Trophoblast cell (in vitro differentiated cells and primary cell): ENCODE data around the gene LRRC40.

Experiments used
- DNase-seq, 2 donors: peaks; one replicate each; pipeline ENCODE4 v3.0.0-alpha.2; 2016
- H2AFZ ChIP-seq: 2 replicates; pipeline ENCODE4 v1.6.1; 2013; ENCODE audit warnings: low read length, moderate library complexity, mild to moderate bottlenecking; ENCODE audit not compliant: insufficient read depth, poor library complexity
- H2AK5ac ChIP-seq: 2 replicates; pipeline ENCODE4 v1.6.1; 2013; ENCODE audit warnings: mild to moderate bottlenecking, low read length
- H2BK120ac ChIP-seq: 2 replicates; pipeline ENCODE4 v1.6.1; 2013; ENCODE audit warnings: low read length, mild to moderate bottlenecking, moderate library complexity; ENCODE audit not compliant: insufficient read depth, poor library complexity
- H2BK12ac ChIP-seq: 2 replicates; pipeline ENCODE4 v1.6.1; 2013; ENCODE audit warnings: mild to moderate bottlenecking, low read length, moderate library complexity
- H2BK5ac ChIP-seq: 2 replicates; pipeline ENCODE4 v1.6.1; 2013; ENCODE audit warnings: low read length, low read depth, moderate library complexity, mild to moderate bottlenecking; ENCODE audit not compliant: poor library complexity
- H3K14ac ChIP-seq: 2 replicates; pipeline ENCODE4 v1.6.1; 2013; ENCODE audit warnings: mild to moderate bottlenecking, low read length
- H3K18ac ChIP-seq: 2 replicates; pipeline ENCODE4 v1.6.1; 2013; ENCODE audit warnings: mild to moderate bottlenecking, low read length
- H3K23ac ChIP-seq: 2 replicates; pipeline ENCODE4 v1.6.1; 2013; ENCODE audit warnings: low read length
- H3K27ac ChIP-seq: 2 replicates; pipeline ENCODE4 v1.5.1; 2013; ENCODE audit warnings: low read depth, mild to moderate bottlenecking, inconsistent platforms, low read length, moderate library complexity
- H3K27me3 ChIP-seq: 2 replicates; pipeline ENCODE4 v1.6.1; 2013; ENCODE audit warnings: inconsistent platforms, mild to moderate bottlenecking, low read length, moderate library complexity; ENCODE audit not compliant: insufficient read depth
- H3K36me3 ChIP-seq, 2 experiments: 1 replicate in 1 of 2; 2 replicates in 1 of 2; pipeline ENCODE4 v1.6.1; 2013; ENCODE audit warnings: low read length in 2 of 2, mild to moderate bottlenecking in 2 of 2, moderate library complexity in 1 of 2; ENCODE audit not compliant: insufficient read depth in 2 of 2, control insufficient read depth in 1 of 2
- H3K4ac ChIP-seq: 2 replicates; pipeline ENCODE4 v1.6.1; 2013; ENCODE audit warnings: low read depth, mild to moderate bottlenecking, low read length, moderate library complexity
- H3K4me1 ChIP-seq, 2 experiments: 1 replicate in 1 of 2; 2 replicates in 1 of 2; pipeline ENCODE4 v1.6.1; 2013; ENCODE audit warnings: low read length in 2 of 2, mild to moderate bottlenecking in 2 of 2, moderate library complexity in 1 of 2; ENCODE audit not compliant: insufficient read depth in 2 of 2, control insufficient read depth in 1 of 2
- H3K4me2 ChIP-seq: 2 replicates; pipeline ENCODE4 v1.6.1; 2013; ENCODE audit warnings: inconsistent platforms, mild to moderate bottlenecking, low read length, moderate library complexity
- H3K4me3 ChIP-seq: 2 replicates; pipeline ENCODE4 v1.5.1; 2013; ENCODE audit warnings: mild to moderate bottlenecking, low read depth, low read length, inconsistent platforms
- H3K79me1 ChIP-seq: one replicate; pipeline ENCODE4 v1.6.1; 2013; ENCODE audit warnings: low read length
- H3K79me2 ChIP-seq: 2 replicates; pipeline ENCODE4 v1.6.1; 2013; ENCODE audit warnings: low read length, mild to moderate bottlenecking; ENCODE audit not compliant: control insufficient read depth, insufficient read depth, poor library complexity
- H3K9ac ChIP-seq: 2 replicates; pipeline ENCODE4 v1.6.1; 2013; ENCODE audit warnings: mild to moderate bottlenecking, low read length
- H3K9me3 ChIP-seq: 2 replicates; pipeline ENCODE4 v1.6.1; 2013; ENCODE audit warnings: low read depth, mild to moderate bottlenecking, control low read depth, inconsistent platforms, low read length; ENCODE audit not compliant: insufficient read depth
- H4K12ac ChIP-seq: 2 replicates; pipeline ENCODE4 v1.6.1; 2013; ENCODE audit warnings: low read depth, mild to moderate bottlenecking, low read length, moderate library complexity
- H4K8ac ChIP-seq: 2 replicates; pipeline ENCODE4 v1.6.1; 2013; ENCODE audit warnings: low read depth, mild to moderate bottlenecking, low read length, moderate library complexity
- H4K91ac ChIP-seq: one replicate; pipeline ENCODE4 v1.6.1; 2013; ENCODE audit warnings: low read depth, mild to moderate bottlenecking, low read length, moderate library complexity
- WGBS: extraction: QIAGEN DNeasy Blood & Tissue Kit; methylation state at CpG from one replicate; pipeline ENCODE4 v1.1.7; 2013; ENCODE audit warnings: missing lambda C conversion rate; ENCODE audit not compliant: insufficient read length, insufficient coverage; ENCODE audit errors: extremely low coverage; 5-methylcytosine and 5-hydroxymethylcytosine counted together

Gene LRRC40

GRCh38 chr1:70164350-70164749 is 41.0 kb downstream of the LRRC40 start:
- H3K23ac ChIP-seq = no peak overlapping the region
- H2AFZ ChIP-seq = no peak overlapping the region
- no peak overlapping the region for H4K91ac ChIP-seq
- H3K79me1 ChIP-seq = no peaks in the 10 kb centered on the region
- no peak overlapping the region for H3K14ac ChIP-seq
- no peak overlapping the region for H3K18ac ChIP-seq
- H2BK5ac ChIP-seq = no peak overlapping the region
- no peak overlapping the region for H3K4me3 ChIP-seq
- no peak overlapping the region for H4K8ac ChIP-seq
- WGBS = no CpG with 5 or more reads among the region's 4 CpGs
- no peak overlapping the region for H2BK120ac ChIP-seq
- no peak overlapping the region for H3K9ac ChIP-seq
- no peaks in the 10 kb centered on the region for H3K79me2 ChIP-seq
- H2BK12ac ChIP-seq = no peak overlapping the region
- no peak overlapping the region for H3K4me2 ChIP-seq
- H3K4me1 ChIP-seq = peaks cover 0 to 3% of the 10 kb centered on the region in 2 experiments
- H3K27ac ChIP-seq = no peak overlapping the region
- H3K27me3 ChIP-seq = no peaks in the 10 kb centered on the region
- no peak overlapping the region for H3K4ac ChIP-seq
- no peak overlapping the region for H4K12ac ChIP-seq
- no peaks in the 10 kb centered on the region for H3K9me3 ChIP-seq
- H2AK5ac ChIP-seq = no peak overlapping the region
- H3K36me3 ChIP-seq = peaks cover 0 to 3% of the 10 kb centered on the region in 2 experiments
- DNase-seq = no peak

- WGBS = no CpG with 5 or more reads among the region's 5 CpGs
Observed at GRCh38 chr1:70156529-70157120, 48.8 kb downstream of the LRRC40 start.

DNA sequence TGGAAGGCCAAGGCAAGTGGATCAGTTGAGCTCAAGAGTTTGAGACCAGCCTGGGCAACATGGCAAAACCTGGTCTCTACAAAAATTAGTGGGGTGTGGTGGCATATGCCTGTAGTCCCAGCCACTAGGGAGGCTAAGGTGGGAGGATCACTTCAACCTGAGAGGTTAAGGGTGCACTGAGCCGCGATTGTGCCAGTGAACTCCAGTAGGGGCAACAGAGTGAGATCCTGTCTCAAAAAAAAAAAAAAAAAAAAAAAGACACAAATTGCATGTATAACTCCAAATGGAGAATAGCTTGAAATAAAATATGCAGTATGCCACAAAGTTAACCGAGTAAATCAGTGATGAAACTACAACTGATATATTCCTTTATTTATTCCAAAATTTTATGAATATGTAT is 51.6 kb downstream of the LRRC40 start:
- Histone ChIP-seq H2BK5ac (no peak overlapping the region), H3K4me1 (no peaks in the 10 kb centered on the region), H2AK5ac (no peak overlapping the region), H3K27me3 (no peaks in the 10 kb centered on the region), H3K14ac (no peak overlapping the region), H3K9me3 (no peaks in the 10 kb centered on the region), H3K4me2 (no peak overlapping the region), H3K79me1 (no peaks in the 10 kb centered on the region), H3K23ac (no peak overlapping the region), H3K79me2 (no peaks in the 10 kb centered on the region), H4K91ac (no peak overlapping the region), H2BK12ac (no peak overlapping the region), H3K18ac (no peak overlapping the region), H2BK120ac (no peak overlapping the region), H3K4ac (no peak overlapping the region), H2AFZ (no peak overlapping the region), H3K4me3 (no peak overlapping the region), H4K12ac (no peak overlapping the region), H3K9ac (no peak overlapping the region), H4K8ac (no peak overlapping the region), H3K27ac (no peak overlapping the region), H3K36me3 (peaks cover 3 to 6% of the 10 kb centered on the region in 2 experiments)
- no peak for DNase-seq
- no CpG with 5 or more reads among the region's 3 CpGs for WGBS

More at GRCh38 chr1:70156529-70157120, 48.8 kb downstream of the LRRC40 start:
- no peak overlapping the region for H4K91ac ChIP-seq
- no peak overlapping the region for H2AK5ac ChIP-seq
- H3K79me2 ChIP-seq = no peaks in the 10 kb centered on the region
- H3K27ac ChIP-seq = no peak overlapping the region
- no peak overlapping the region for H2AFZ ChIP-seq
- H3K4ac ChIP-seq = no peak overlapping the region
- no peak overlapping the region for H3K4me3 ChIP-seq
- no peak overlapping the region for H3K9ac ChIP-seq
- no peaks in the 10 kb centered on the region for H3K27me3 ChIP-seq
- no peak overlapping the region for H2BK12ac ChIP-seq
- H4K12ac ChIP-seq = no peak overlapping the region
- H2BK5ac ChIP-seq = no peak overlapping the region
- DNase-seq = peak; percentile 15 to 69
- H3K4me2 ChIP-seq = no peak overlapping the region
- no peaks in the 10 kb centered on the region for H3K79me1 ChIP-seq
- no peak overlapping the region for H3K23ac ChIP-seq
- no peak overlapping the region for H4K8ac ChIP-seq
- no peaks in the 10 kb centered on the region for H3K4me1 ChIP-seq
- no peak overlapping the region for H3K18ac ChIP-seq
- no peak overlapping the region for H3K14ac ChIP-seq
- no peak overlapping the region for H2BK120ac ChIP-seq
- peaks cover 3 to 6% of the 10 kb centered on the region in 2 experiments for H3K36me3 ChIP-seq
- no peaks in the 10 kb centered on the region for H3K9me3 ChIP-seq

DNA sequence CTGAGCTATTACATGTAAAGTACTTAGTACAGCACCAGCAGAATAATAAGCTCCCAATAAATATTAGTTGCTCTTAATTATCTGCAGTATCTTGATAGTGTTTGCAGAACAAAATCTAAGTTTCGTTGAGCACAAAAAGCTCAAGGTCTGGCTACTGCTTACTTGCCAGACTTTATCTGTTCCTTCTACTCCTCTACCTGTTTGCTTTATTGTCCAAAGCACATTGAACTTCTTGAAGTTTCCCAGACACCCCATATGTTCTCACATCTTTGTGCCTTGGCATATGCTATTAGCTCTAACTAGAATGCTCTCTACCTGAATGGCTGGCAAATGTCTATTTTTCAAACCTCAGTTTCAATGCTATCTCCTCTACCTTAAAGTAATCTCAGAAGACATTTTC is 54.9 kb downstream of the LRRC40 start:
- H2AFZ ChIP-seq = no peak overlapping the region
- no peaks in the 10 kb centered on the region for H3K9me3 ChIP-seq
- H3K9ac ChIP-seq = no peak overlapping the region
- H3K79me2 ChIP-seq = no peaks in the 10 kb centered on the region
- H4K91ac ChIP-seq = no peak overlapping the region
- no peak overlapping the region for H3K4me3 ChIP-seq
- H3K18ac ChIP-seq = no peak overlapping the region
- no peak overlapping the region for H3K4me2 ChIP-seq
- H3K27me3 ChIP-seq = no peaks in the 10 kb centered on the region
- H3K14ac ChIP-seq = no peak overlapping the region
- no peak overlapping the region for H2AK5ac ChIP-seq
- WGBS = no CpG with 5 or more reads among the region's 1 CpG
- H3K23ac ChIP-seq = no peak overlapping the region
- H4K12ac ChIP-seq = no peak overlapping the region
- peaks cover 3 to 9% of the 10 kb centered on the region in 2 experiments for H3K36me3 ChIP-seq
- no peak overlapping the region for H3K27ac ChIP-seq
- H2BK5ac ChIP-seq = no peak overlapping the region
- no peak overlapping the region for H2BK12ac ChIP-seq
- no peak overlapping the region for H2BK120ac ChIP-seq
- no peak overlapping the region for H4K8ac ChIP-seq
- H3K4me1 ChIP-seq = no peaks in the 10 kb centered on the region
- H3K79me1 ChIP-seq = no peaks in the 10 kb centered on the region
- no peak for DNase-seq
- H3K4ac ChIP-seq = no peak overlapping the region
